IPS-20b (cell line): Measurements from ENCODE around the gene PCDHGC3.
A peak's percentile ranks its signal among the peaks of the same experiment; 100 is the strongest.

ENCODE experiments used
- H3K27ac ChIP-seq: one replicate; pipeline ENCODE4 v1.5.1; 2013; ENCODE audit warnings: low read length
- H3K27me3 ChIP-seq: 2 replicates; pipeline ENCODE4 v1.6.1; 2013; ENCODE audit warnings: mild to moderate bottlenecking, low read length, inconsistent platforms; ENCODE audit not compliant: insufficient read depth
- H3K36me3 ChIP-seq: 2 replicates; pipeline ENCODE4 v1.6.1; 2013; ENCODE audit warnings: low read depth, mild to moderate bottlenecking, inconsistent platforms, low read length, moderate library complexity; ENCODE audit not compliant: insufficient read depth
- H3K4me1 ChIP-seq: 2 replicates; pipeline ENCODE4 v1.6.1; 2013; ENCODE audit warnings: mild to moderate bottlenecking, control low read depth, inconsistent platforms, low read length, moderate library complexity; ENCODE audit not compliant: insufficient read depth
- H3K4me3 ChIP-seq: 2 replicates; pipeline ENCODE4 v1.5.1; 2013; ENCODE audit warnings: mild to moderate bottlenecking, low read length, inconsistent platforms
- H3K9ac ChIP-seq: 2 replicates; pipeline ENCODE4 v1.6.1; 2013; ENCODE audit warnings: low read depth, mild to moderate bottlenecking, inconsistent platforms, low read length, moderate library complexity
- H3K9me3 ChIP-seq: 2 replicates; pipeline ENCODE4 v1.6.1; 2013; ENCODE audit warnings: mild to moderate bottlenecking, low read depth, low read length, inconsistent platforms; ENCODE audit not compliant: insufficient read depth

PCDHGC3 gene

DNA sequence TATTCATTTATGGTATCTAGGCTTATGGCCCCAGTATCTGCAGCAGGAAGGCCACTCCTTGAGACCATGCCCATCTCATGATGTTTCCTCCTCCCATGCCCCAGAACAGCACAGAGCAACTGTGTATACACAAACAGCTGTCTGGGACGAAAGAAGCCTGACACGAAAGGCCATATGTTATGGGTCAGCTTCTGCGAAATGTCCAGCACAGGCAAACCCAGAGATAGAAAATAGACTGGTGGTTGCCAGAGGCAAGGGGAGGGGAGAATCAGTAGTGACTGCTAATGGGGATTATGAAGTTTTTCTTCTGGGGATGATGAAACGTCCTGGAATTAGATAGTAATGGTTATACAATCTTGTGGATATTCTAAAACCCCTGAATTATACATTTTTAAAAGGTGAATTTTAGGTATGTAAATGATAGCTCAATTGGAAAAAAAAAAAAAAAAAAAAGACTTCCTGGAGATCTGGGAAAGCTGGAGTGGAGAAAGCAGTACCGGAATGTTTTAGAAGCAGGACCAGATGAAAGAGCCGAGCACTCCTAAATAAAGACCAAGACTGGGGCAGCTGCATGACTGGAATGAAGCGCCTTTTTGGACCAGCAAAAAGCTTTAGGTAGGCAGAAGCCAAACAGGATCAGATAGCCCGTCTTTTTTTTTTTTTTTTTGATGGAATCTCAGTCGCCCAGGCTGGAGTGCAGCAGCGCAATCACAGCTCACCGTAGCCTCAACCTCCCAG is 42.3 kb downstream of the PCDHGC3 start:
- H3K9ac ChIP-seq: no peak overlapping the region
- H3K27ac ChIP-seq: no peak overlapping the region
- peaks cover 12% of the 10 kb centered on the region for H3K4me1 ChIP-seq
- no peaks in the 10 kb centered on the region for H3K9me3 ChIP-seq
- no peaks in the 10 kb centered on the region for H3K27me3 ChIP-seq
- peaks cover 74% of the 10 kb centered on the region for H3K36me3 ChIP-seq
- H3K4me3 ChIP-seq: no peak overlapping the region

GRCh38 chr5:141518618-141519015 is 42.9 kb downstream of the PCDHGC3 start:
- Histone ChIP-seq H3K27me3 (no peaks in the 10 kb centered on the region), H3K9ac (no peak overlapping the region), H3K4me1 (peaks cover 12% of the 10 kb centered on the region), H3K36me3 (peaks cover 80% of the 10 kb centered on the region), H3K4me3 (no peak overlapping the region), H3K27ac (no peak overlapping the region), H3K9me3 (no peaks in the 10 kb centered on the region)

- Histone ChIP-seq H3K27me3 (no peaks in the 10 kb centered on the region), H3K36me3 (peaks cover 88% of the 10 kb centered on the region), H3K4me3 (no peak overlapping the region), H3K9ac (no peak overlapping the region), H3K9me3 (no peaks in the 10 kb centered on the region), H3K4me1 (peaks cover 11% of the 10 kb centered on the region), H3K27ac (no peak overlapping the region)
These were observed 44.1 kb downstream of the PCDHGC3 start for GRCh38 chr5:141519605-141520565.

GRCh38 chr5:141521244-141521781 is 45.5 kb downstream of the PCDHGC3 start:
- Histone ChIP-seq H3K27ac (no peak overlapping the region), H3K4me3 (no peak overlapping the region), H3K27me3 (no peaks in the 10 kb centered on the region), H3K9me3 (no peaks in the 10 kb centered on the region), H3K4me1 (peaks cover 12% of the 10 kb centered on the region; the same call in 1 of the 2 replicates), H3K36me3 (peaks cover 88% of the 10 kb centered on the region), H3K9ac (no peak overlapping the region)

DNA sequence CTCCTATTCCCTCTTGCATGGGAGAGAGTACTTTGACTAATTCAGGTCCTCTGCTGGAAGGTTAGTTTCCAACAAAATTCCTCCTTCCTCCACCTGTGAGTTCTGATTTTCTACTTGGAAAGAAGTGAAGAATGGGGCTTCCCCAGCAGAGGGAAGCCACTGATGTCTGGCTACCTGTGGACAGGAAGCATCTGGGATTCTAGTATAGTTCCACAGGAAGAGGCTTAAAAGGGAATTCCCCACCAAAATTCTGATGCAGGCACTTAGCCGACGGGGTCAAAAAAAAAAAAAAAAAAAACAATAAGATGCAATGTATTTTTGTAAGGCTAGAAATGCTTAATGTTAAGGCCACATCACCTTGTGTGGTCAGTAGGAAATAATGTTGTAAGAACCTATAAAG is 46.5 kb downstream of the PCDHGC3 start:
- no peak overlapping the region for H3K4me3 ChIP-seq
- H3K9ac ChIP-seq: no peak overlapping the region
- H3K27me3 ChIP-seq: no peaks in the 10 kb centered on the region
- peaks cover 12% of the 10 kb centered on the region; the same call in 1 of the 2 replicates for H3K4me1 ChIP-seq
- no peaks in the 10 kb centered on the region for H3K9me3 ChIP-seq
- no peak overlapping the region for H3K27ac ChIP-seq
- peaks cover 87% of the 10 kb centered on the region for H3K36me3 ChIP-seq

- H3K36me3 ChIP-seq: peaks cover 88% of the 10 kb centered on the region
- peak overlapping the region; percentile 42; the same call in 1 of the 2 replicates for H3K9ac ChIP-seq
- H3K27ac ChIP-seq: no peak overlapping the region
These were observed 48.2 kb downstream of the PCDHGC3 start for GRCh38 chr5:141523991-141524390.

GRCh38 chr5:141524604-141525597 is 49.1 kb downstream of the PCDHGC3 start:
- no peaks in the 10 kb centered on the region for H3K9me3 ChIP-seq
- H3K9ac ChIP-seq: peak overlapping the region; percentile 40; the same call in 1 of the 2 replicates
- peaks cover 12% of the 10 kb centered on the region; the same call in 1 of the 2 replicates for H3K4me1 ChIP-seq
- H3K36me3 ChIP-seq: peaks cover 87% of the 10 kb centered on the region
- H3K27me3 ChIP-seq: no peaks in the 10 kb centered on the region
- H3K4me3 ChIP-seq: no peak overlapping the region
- no peak overlapping the region for H3K27ac ChIP-seq

More at GRCh38 chr5:141523991-141524390, 48.2 kb downstream of the PCDHGC3 start:
- H3K9me3 ChIP-seq: no peaks in the 10 kb centered on the region
- H3K4me1 ChIP-seq: peaks cover 12% of the 10 kb centered on the region; the same call in 1 of the 2 replicates
- no peak overlapping the region; the same call in 1 of the 2 replicates for H3K4me3 ChIP-seq
- no peaks in the 10 kb centered on the region for H3K27me3 ChIP-seq

GRCh38 chr5:141525653-141526052 is 49.9 kb downstream of the PCDHGC3 start:
- Histone ChIP-seq H3K4me3 (no peak overlapping the region), H3K4me1 (peaks cover 12% of the 10 kb centered on the region; the same call in 1 of the 2 replicates), H3K9me3 (no peaks in the 10 kb centered on the region), H3K27ac (no peak overlapping the region), H3K36me3 (peaks cover 80% of the 10 kb centered on the region), H3K27me3 (no peaks in the 10 kb centered on the region), H3K9ac (peak overlapping the region; percentile 40; the same call in 1 of the 2 replicates)

DNA sequence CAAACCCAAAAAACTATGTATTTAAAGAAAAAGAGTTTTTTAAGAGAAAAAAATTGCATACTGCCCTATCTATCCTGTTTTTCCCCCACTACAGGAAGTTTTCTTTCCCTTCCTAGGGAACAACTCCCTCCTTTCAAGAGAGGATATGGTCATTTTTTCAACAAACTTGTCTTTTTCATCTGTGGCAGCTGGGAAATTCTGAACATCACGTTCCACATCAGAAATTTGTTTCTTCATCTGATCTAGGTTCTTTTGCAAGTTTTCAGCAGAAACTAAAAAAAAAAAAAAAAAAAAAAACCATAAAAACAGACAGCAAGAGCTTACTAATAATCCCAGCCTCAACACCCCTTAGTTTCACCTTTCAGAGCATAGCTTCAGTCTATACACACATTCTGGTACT is 51.7 kb downstream of the PCDHGC3 start:
- Histone ChIP-seq H3K9ac (no peak overlapping the region), H3K4me3 (no peak overlapping the region), H3K9me3 (no peaks in the 10 kb centered on the region), H3K27me3 (no peaks in the 10 kb centered on the region), H3K4me1 (peaks cover 12% of the 10 kb centered on the region; the same call in 1 of the 2 replicates), H3K36me3 (peaks cover 71% of the 10 kb centered on the region), H3K27ac (no peak overlapping the region)
